Left ventricle myocardium superior (tissue), 1 donor: ENCODE data around the gene GALNT2. TPM values are rescaled to one million over a fixed set of nuclear protein-coding genes. Genes with fewer than 3 reads are reported as not detected.

Source experiments
- ATAC-seq: fragments of 200-7000 bp; cut with Tn5 transposase; one replicate; pipeline ENCODE4 v1.9.1; 2020; ENCODE audit warnings: mild to moderate bottlenecking, moderate library complexity
- DNase-seq: peaks from one replicate; pipeline ENCODE4 v3.0.0-alpha.2; 2020
- intact Hi-C: fragments of 100-400 bp; cut with micrococcal nuclease; formaldehyde crosslinking; loops from one replicate; pipeline ENCODE4 v1.11.0; 2022
- total RNA-seq: library from RNA; stranded (reverse); fragmentation: NEBNext Ultra II Directional; extraction: Animal tissue kit (Norgen Biotek cat#: 25700); gene quantifications from one replicate; pipeline ENCODE4 v1.2.1, GENCODE V29; 2021
- donor health status: DM: no; HTN: yes; CAD: no; lungs with severe emphysema.

GALNT2 gene
- total RNA-seq, 1 donor from 2014 or later, result 22.0 TPM

- DNase-seq, result no peak
- no peak for ATAC-seq
- intact Hi-C loops, result no loop called here
These were observed 204.4 kb downstream of the GALNT2 start for GRCh38 chr1:230271300-230272035.

- intact Hi-C loops, result no loop called here
- ATAC-seq (no peak), DNase-seq (no peak)
These were observed 205.5 kb downstream of the GALNT2 start for GRCh38 chr1:230272557-230272956.

- ATAC-seq, result no peak
- DNase-seq, result no peak
- intact Hi-C loops, result no loop called here
These were observed 206.2 kb downstream of the GALNT2 start for GRCh38 chr1:230273141-230273710.

- intact Hi-C loops, result no loop called here
- DNase-seq (no peak), ATAC-seq (no peak)
These were observed 207.2 kb downstream of the GALNT2 start for GRCh38 chr1:230274254-230274653.

GRCh38 chr1:230276401-230276800, 209.4 kb downstream of the GALNT2 start:
- intact Hi-C loops, result no loop called here
- ATAC-seq (no peak), DNase-seq (no peak)

GRCh38 chr1:230277201-230278025, 210.4 kb downstream of the GALNT2 start:
- ATAC-seq, result no peak
- no peak for DNase-seq
- intact Hi-C loops, result no loop called here

- ATAC-seq, result no peak
- intact Hi-C loops, result no loop called here
These were observed 211.3 kb downstream of the GALNT2 start for GRCh38 chr1:230278376-230278775.

GRCh38 chr1:230278871-230279582, 212.0 kb downstream of the GALNT2 start:
- no peak for DNase-seq
- intact Hi-C loops, result no loop called here
- ATAC-seq, result no peak

More at GRCh38 chr1:230278376-230278775, 211.3 kb downstream of the GALNT2 start:
- DNase-seq, result no peak

GRCh38 chr1:230279583-230279945, 212.5 kb downstream of the GALNT2 start:
- no peak for ATAC-seq
- intact Hi-C loops, result no loop called here
- no peak for DNase-seq

GRCh38 chr1:230280054-230280795, 213.2 kb downstream of the GALNT2 start:
- DNase-seq, result no peak
- ATAC-seq, result no peak
- intact Hi-C loops, result no loop called here

- intact Hi-C loops, result no loop called here
- no peak for DNase-seq
- no peak for ATAC-seq
These were observed 213.9 kb downstream of the GALNT2 start for GRCh38 chr1:230280906-230281413.

- DNase-seq (no peak), ATAC-seq (no peak)
- intact Hi-C loops, result no loop called here
These were observed 214.5 kb downstream of the GALNT2 start for GRCh38 chr1:230281556-230281955.

GRCh38 chr1:230282157-230282556, 215.1 kb downstream of the GALNT2 start:
- DNase-seq, result no peak
- ATAC-seq, result peak; percentile 46
- intact Hi-C loops, result no loop called here

GRCh38 chr1:230283678-230284077, 216.6 kb downstream of the GALNT2 start:
- DNase-seq (no peak), ATAC-seq (no peak)
- intact Hi-C loops, result no loop called here

GRCh38 chr1:230284891-230285290, 217.9 kb downstream of the GALNT2 start:
- DNase-seq (no peak), ATAC-seq (no peak)
- intact Hi-C loops, result no loop called here

- ATAC-seq, result no peak
- intact Hi-C loops, result no loop called here
- DNase-seq, result no peak
These were observed 218.3 kb downstream of the GALNT2 start for GRCh38 chr1:230285351-230285750.

GRCh38 chr1:230286166-230286889, 219.3 kb downstream of the GALNT2 start:
- DNase-seq, result no peak
- intact Hi-C loops, result no loop called here
- ATAC-seq, result peak; percentile 39

GRCh38 chr1:230286890-230287269, 219.8 kb downstream of the GALNT2 start:
- intact Hi-C loops, result no loop called here
- ATAC-seq (no peak), DNase-seq (no peak)
